CD14-positive monocyte (primary cell): ENCODE results near the gene OLFML2B. TPM values are rescaled to one million over a fixed set of nuclear protein-coding genes. Genes with fewer than 3 reads are reported as not detected.

Experiments
- DNase-seq, 3 donors: peaks; one replicate each; pipeline ENCODE4 v3.0.0-alpha.2; 2011 to 2022
- H2AFZ ChIP-seq: 2 replicates; pipeline ENCODE4 v1.6.0; 2012; ENCODE audit warnings: mild to moderate bottlenecking, low read depth, low read length, inconsistent platforms; ENCODE audit not compliant: insufficient read depth, poor library complexity, severe bottlenecking
- H3K27ac ChIP-seq, 2 donors: 1 replicate in 1 of 2; 2 replicates in 1 of 2; pipeline ENCODE4 v1.5.1; 2012 to 2013; ENCODE audit warnings: low read length in 2 of 2, control low read depth in 1 of 2, inconsistent platforms in 1 of 2, low read depth in 1 of 2, mild to moderate bottlenecking in 1 of 2
- H3K27me3 ChIP-seq, 2 donors: one replicate each; pipeline versions ENCODE4 v1.6.0 to v1.6.1; 2011 to 2013; ENCODE audit warnings: low read length in 2 of 2; ENCODE audit not compliant: control insufficient read depth in 2 of 2, insufficient read depth in 2 of 2
- H3K36me3 ChIP-seq, 2 donors: replicated peaks in 1 of 2; 1 replicate in 1 of 2; 2 replicates in 1 of 2; pipeline versions ENCODE4 v1.5.1 to v1.6.1; 2012 to 2013; ENCODE audit warnings: low read length in 2 of 2, control low read depth in 1 of 2, inconsistent platforms in 1 of 2, mild to moderate bottlenecking in 1 of 2; ENCODE audit not compliant: insufficient read depth in 2 of 2, control insufficient read depth in 1 of 2
- H3K4me1 ChIP-seq, 2 donors: 1 replicate in 1 of 2; 2 replicates in 1 of 2; pipeline versions ENCODE4 v1.5.1 to v1.6.1; 2012 to 2013; ENCODE audit warnings: low read length in 2 of 2, control low read depth in 1 of 2, inconsistent platforms in 1 of 2, mild to moderate bottlenecking in 1 of 2, moderate library complexity in 1 of 2; ENCODE audit not compliant: insufficient read depth in 2 of 2, control insufficient read depth in 1 of 2
- H3K4me2 ChIP-seq: replicated peaks from 2 replicates; pipeline ENCODE3; 2012; ENCODE audit warnings: low read length, moderate library complexity, mild to moderate bottlenecking; ENCODE audit not compliant: poor library complexity, severe bottlenecking; ENCODE audit errors: extremely low read depth
- H3K4me3 ChIP-seq, 3 experiments: fragments of 200-600 bp in 1 of 3; sonication (generic) in 1 of 3; replicated peaks in 1 of 3; 1 replicate in 2 of 3; 2 replicates in 1 of 3; pipeline ENCODE4 v1.5.1; 2011 to 2013; ENCODE audit warnings: low read length in 3 of 3, mild to moderate bottlenecking in 3 of 3, control low read depth in 2 of 3, low read depth in 2 of 3, inconsistent platforms in 1 of 3, moderate library complexity in 1 of 3
- H3K79me2 ChIP-seq: 2 replicates; pipeline ENCODE4 v1.6.0; 2012; ENCODE audit warnings: mild to moderate bottlenecking, control low read depth, inconsistent platforms, low read length, moderate library complexity; ENCODE audit not compliant: insufficient read depth
- H3K9ac ChIP-seq: 2 replicates; pipeline ENCODE4 v1.6.0; 2017; ENCODE audit warnings: low read length, mild to moderate bottlenecking; ENCODE audit not compliant: insufficient read depth, poor library complexity, severe bottlenecking
- H3K9me3 ChIP-seq, 2 donors: replicated peaks in 1 of 2; 1 replicate in 1 of 2; 2 replicates in 1 of 2; pipeline versions ENCODE4 v1.5.1 to v1.6.1; 2012 to 2013; ENCODE audit warnings: low read length in 2 of 2, control low read depth in 1 of 2; ENCODE audit not compliant: control insufficient read depth in 1 of 2, insufficient read depth in 1 of 2
- H4K20me1 ChIP-seq: 2 replicates; pipeline ENCODE4 v1.6.0; 2012; ENCODE audit warnings: mild to moderate bottlenecking, low read length, control low read depth, moderate library complexity; ENCODE audit not compliant: insufficient read depth
- H3K27ac Mint-ChIP-seq, 7 donors: one replicate each; pipeline ENCODE4 v1.8.0; 2020; ENCODE audit warnings: mild to moderate bottlenecking in 7 of 7, mixed read lengths in 7 of 7, moderate library complexity in 6 of 7, inconsistent platforms in 2 of 7
- H3K27me3 Mint-ChIP-seq, 3 donors: one replicate each; pipeline ENCODE4 v1.8.0; 2021 to 2022; ENCODE audit warnings: low read depth in 3 of 3, mild to moderate bottlenecking in 3 of 3, mixed read lengths in 3 of 3, moderate library complexity in 3 of 3, inconsistent platforms in 1 of 3
- H3K36me3 Mint-ChIP-seq, 2 donors: one replicate each; pipeline ENCODE4 v1.8.0; 2020; ENCODE audit warnings: mixed read lengths in 2 of 2, inconsistent platforms in 1 of 2, mild to moderate bottlenecking in 1 of 2
- H3K4me1 Mint-ChIP-seq: one replicate; pipeline ENCODE4 v1.8.0; 2020; ENCODE audit warnings: mild to moderate bottlenecking, mixed read lengths
- H3K4me3 Mint-ChIP-seq, 2 donors: one replicate each; pipeline ENCODE4 v1.8.0; 2020; ENCODE audit warnings: mild to moderate bottlenecking in 2 of 2, mixed read lengths in 2 of 2, moderate library complexity in 1 of 2
- H3K9me3 Mint-ChIP-seq, 7 donors: one replicate each; pipeline ENCODE4 v1.8.0; 2020 to 2022; ENCODE audit warnings: mixed read lengths in 7 of 7, mild to moderate bottlenecking in 6 of 7, moderate library complexity in 6 of 7, inconsistent platforms in 2 of 7
- WGBS: methylation state at CpG from one replicate; pipeline ENCODE4 v1.1.5; 2013; ENCODE audit warnings: missing lambda C conversion rate; ENCODE audit not compliant: insufficient coverage; 5-methylcytosine and 5-hydroxymethylcytosine counted together
- intact Hi-C, 2 donors: fragments of 100-400 bp; cut with micrococcal nuclease; formaldehyde crosslinking; loops; one replicate each; pipeline versions ENCODE4 v1.15.0 to v1.15.1; 2023
- polyA plus RNA-seq, 3 donors: library from polyadenylated mRNA; depleted of rRNA in 1 of 3; unstranded in 2 of 3; stranded (reverse) in 1 of 3; fragments of 300-500 nt in 2 of 3; fragments of >200 nt in 1 of 3; fragmentation: Illumina TruSeq in 2 of 3; gene quantifications; 1 replicate in 2 of 3; 2 replicates in 1 of 3; pipeline ENCODE4 v1.2.3, GENCODE V29; 2012 to 2021
- TF ChIP-seq, protein P1 (sequence below): fragments of 200-600 bp; IDR thresholded peaks from one replicate; pipeline ENCODE4 v1.8.0; 2022; ENCODE audit warnings: antibody characterized with exemption, mild to moderate bottlenecking

Gene OLFML2B
- polyA plus RNA-seq, 3 donors, result 0.66 to 1.4 (median 0.95) TPM

DNA sequence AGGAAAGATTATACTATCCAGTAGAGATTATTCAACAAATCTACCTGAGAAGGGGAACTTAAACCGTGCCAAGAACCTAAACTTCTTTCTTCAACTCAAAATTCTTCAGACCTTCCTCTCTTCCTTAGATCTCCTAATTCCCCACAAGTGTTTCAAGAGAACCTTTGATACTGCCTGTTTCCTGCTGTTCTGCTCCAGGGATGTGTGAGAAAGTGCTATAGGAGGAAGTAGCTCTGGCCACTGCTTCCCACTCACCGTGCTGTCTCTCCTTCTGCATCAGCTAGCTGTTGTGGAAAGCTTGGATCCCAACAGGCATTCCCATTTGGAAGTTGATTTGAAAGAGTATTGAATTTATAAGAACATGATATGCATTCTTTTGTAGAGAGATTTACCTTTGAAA is 41.3 kb upstream of the OLFML2B start:
- DNase-seq, result no peak
- H3K4me3 Mint-ChIP-seq, result no peak overlapping the region
- H4K20me1 ChIP-seq, result no peaks in the 10 kb centered on the region
- H3K36me3 Mint-ChIP-seq, result no peaks in the 10 kb centered on the region
- peaks cover 12% of the 10 kb centered on the region for H3K4me1 Mint-ChIP-seq
- H3K9ac ChIP-seq, result no peak overlapping the region
- intact Hi-C loops, result no loop called here
- 0% methylated on average over 1 of the region's 2 CpGs for WGBS
- no peak overlapping the region for H3K27ac Mint-ChIP-seq
- H2AFZ ChIP-seq, result no peak overlapping the region
- H3K4me3 ChIP-seq, result no peak overlapping the region
- no peaks in the 10 kb centered on the region for H3K9me3 Mint-ChIP-seq
- TF ChIP-seq, protein P1, sequence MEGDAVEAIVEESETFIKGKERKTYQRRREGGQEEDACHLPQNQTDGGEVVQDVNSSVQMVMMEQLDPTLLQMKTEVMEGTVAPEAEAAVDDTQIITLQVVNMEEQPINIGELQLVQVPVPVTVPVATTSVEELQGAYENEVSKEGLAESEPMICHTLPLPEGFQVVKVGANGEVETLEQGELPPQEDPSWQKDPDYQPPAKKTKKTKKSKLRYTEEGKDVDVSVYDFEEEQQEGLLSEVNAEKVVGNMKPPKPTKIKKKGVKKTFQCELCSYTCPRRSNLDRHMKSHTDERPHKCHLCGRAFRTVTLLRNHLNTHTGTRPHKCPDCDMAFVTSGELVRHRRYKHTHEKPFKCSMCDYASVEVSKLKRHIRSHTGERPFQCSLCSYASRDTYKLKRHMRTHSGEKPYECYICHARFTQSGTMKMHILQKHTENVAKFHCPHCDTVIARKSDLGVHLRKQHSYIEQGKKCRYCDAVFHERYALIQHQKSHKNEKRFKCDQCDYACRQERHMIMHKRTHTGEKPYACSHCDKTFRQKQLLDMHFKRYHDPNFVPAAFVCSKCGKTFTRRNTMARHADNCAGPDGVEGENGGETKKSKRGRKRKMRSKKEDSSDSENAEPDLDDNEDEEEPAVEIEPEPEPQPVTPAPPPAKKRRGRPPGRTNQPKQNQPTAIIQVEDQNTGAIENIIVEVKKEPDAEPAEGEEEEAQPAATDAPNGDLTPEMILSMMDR, result no peak
- peaks cover 0 to under 1% of the 10 kb centered on the region in 2 donors for H3K9me3 ChIP-seq
- H3K4me2 ChIP-seq, result no peak overlapping the region
- H3K4me1 ChIP-seq, result peaks cover 6 to 10% of the 10 kb centered on the region in 2 donors
- peaks cover 20 to 26% (median 26%) of the 10 kb centered on the region in 3 donors for H3K27me3 Mint-ChIP-seq
- peaks cover 7 to 23% of the 10 kb centered on the region in 2 donors for H3K27me3 ChIP-seq
- no peaks in the 10 kb centered on the region for H3K36me3 ChIP-seq
- H3K27ac ChIP-seq, result no peak overlapping the region
- no peaks in the 10 kb centered on the region for H3K79me2 ChIP-seq

DNA sequence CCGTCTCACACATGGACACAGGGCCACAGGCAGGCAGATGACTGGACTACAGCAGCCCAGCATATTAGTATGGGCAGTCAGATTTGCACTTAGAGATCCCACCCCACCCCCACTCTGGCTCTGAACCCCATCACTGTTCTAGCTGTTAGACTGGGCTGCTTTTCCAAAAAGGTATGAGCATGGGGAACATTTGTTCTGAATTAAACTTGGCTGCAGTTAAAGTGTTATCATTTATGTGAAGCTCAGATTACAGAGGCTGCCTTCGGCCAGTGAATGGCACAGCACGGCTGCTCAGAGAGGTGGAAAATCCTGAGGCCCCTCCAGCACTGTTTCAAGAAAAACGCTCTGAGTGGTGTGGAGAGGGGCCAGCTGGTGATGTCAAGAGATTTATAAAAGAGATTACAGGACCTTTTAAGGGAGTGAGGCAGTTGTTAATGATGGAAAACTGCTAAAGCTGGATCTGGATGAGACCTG is 38.9 kb upstream of the OLFML2B start:
- Mint-ChIP-seq H3K27ac (no peak overlapping the region), H3K27me3 (peaks cover 9 to 18% (median 15%) of the 10 kb centered on the region in 3 donors), H3K9me3 (no peaks in the 10 kb centered on the region), H3K4me1 (peaks cover 6% of the 10 kb centered on the region), H3K4me3 (no peak overlapping the region), H3K36me3 (no peaks in the 10 kb centered on the region)
- Histone ChIP-seq H2AFZ (no peak overlapping the region), H3K79me2 (no peaks in the 10 kb centered on the region), H3K27ac (no peak overlapping the region), H3K4me2 (no peak overlapping the region), H3K27me3 (peaks cover 0 to 6% of the 10 kb centered on the region in 2 donors), H3K9me3 (no peaks in the 10 kb centered on the region), H3K9ac (no peak overlapping the region), H3K4me3 (no peak overlapping the region), H4K20me1 (no peaks in the 10 kb centered on the region), H3K36me3 (no peaks in the 10 kb centered on the region), H3K4me1 (no peaks in the 10 kb centered on the region)
- no peak for DNase-seq
- 91% methylated on average over 3 of the region's 4 CpGs for WGBS
- intact Hi-C loops, result no loop called here
- TF ChIP-seq, protein P1, result no peak
